Ishikawa (cell line): ENCODE data around the gene SLC35D2.

ENCODE experiments used
- EP300 ChIP-seq: IDR thresholded peaks from 2 replicates; pipeline ENCODE4 v1.6.1; 2012; ENCODE audit warnings: borderline replicate concordance
- RAD21 ChIP-seq: IDR thresholded peaks from 2 replicates; pipeline ENCODE4 v1.6.1; 2012; ENCODE audit warnings: low read depth
- TAF1 ChIP-seq: IDR thresholded peaks from 2 replicates; pipeline ENCODE4 v1.6.1; 2012; ENCODE audit warnings: low read depth, mild to moderate bottlenecking
- TCF12 ChIP-seq: IDR thresholded peaks from 2 replicates; pipeline ENCODE4 v1.6.1; 2012; ENCODE audit warnings: low read depth
- TF ChIP-seq, protein P1 (sequence below): IDR thresholded peaks from 2 replicates; pipeline ENCODE4 v1.6.1; 2012; ENCODE audit warnings: low read depth, mild to moderate bottlenecking

DNA sequence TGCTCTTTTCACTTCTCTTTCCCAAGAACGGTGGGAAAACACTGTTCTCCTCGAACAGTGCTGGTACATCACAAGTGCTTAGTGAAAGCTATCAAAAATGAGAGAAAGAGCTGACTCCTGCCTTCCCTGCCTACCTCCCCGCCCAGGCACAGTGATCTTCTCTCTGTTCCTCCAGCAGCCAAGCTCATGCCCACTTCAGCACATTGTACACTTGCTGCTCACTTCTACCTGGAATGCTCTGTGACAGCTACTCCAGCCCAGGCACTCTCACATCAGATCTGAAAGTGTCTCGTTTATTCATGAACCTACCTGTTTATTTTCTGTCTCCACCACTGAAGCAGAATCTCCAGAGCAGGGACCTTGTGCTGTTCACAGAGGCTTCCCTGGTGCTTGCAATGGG is 1.8 kb downstream of the SLC35D2 start:
- TF ChIP-seq EP300 (no peak), RAD21 (no peak), TAF1 (no peak), TCF12 (no peak)
- TF ChIP-seq, protein P1, sequence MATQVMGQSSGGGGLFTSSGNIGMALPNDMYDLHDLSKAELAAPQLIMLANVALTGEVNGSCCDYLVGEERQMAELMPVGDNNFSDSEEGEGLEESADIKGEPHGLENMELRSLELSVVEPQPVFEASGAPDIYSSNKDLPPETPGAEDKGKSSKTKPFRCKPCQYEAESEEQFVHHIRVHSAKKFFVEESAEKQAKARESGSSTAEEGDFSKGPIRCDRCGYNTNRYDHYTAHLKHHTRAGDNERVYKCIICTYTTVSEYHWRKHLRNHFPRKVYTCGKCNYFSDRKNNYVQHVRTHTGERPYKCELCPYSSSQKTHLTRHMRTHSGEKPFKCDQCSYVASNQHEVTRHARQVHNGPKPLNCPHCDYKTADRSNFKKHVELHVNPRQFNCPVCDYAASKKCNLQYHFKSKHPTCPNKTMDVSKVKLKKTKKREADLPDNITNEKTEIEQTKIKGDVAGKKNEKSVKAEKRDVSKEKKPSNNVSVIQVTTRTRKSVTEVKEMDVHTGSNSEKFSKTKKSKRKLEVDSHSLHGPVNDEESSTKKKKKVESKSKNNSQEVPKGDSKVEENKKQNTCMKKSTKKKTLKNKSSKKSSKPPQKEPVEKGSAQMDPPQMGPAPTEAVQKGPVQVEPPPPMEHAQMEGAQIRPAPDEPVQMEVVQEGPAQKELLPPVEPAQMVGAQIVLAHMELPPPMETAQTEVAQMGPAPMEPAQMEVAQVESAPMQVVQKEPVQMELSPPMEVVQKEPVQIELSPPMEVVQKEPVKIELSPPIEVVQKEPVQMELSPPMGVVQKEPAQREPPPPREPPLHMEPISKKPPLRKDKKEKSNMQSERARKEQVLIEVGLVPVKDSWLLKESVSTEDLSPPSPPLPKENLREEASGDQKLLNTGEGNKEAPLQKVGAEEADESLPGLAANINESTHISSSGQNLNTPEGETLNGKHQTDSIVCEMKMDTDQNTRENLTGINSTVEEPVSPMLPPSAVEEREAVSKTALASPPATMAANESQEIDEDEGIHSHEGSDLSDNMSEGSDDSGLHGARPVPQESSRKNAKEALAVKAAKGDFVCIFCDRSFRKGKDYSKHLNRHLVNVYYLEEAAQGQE = no peak
